ENCODE data around the gene GIGYF2. TPM values are rescaled to one million over a fixed set of nuclear protein-coding genes. Genes with fewer than 3 reads are reported as not detected.

The GIGYF2 gene
- total RNA-seq, 1 donor from 2014 or later = 72.3 TPM

DNA sequence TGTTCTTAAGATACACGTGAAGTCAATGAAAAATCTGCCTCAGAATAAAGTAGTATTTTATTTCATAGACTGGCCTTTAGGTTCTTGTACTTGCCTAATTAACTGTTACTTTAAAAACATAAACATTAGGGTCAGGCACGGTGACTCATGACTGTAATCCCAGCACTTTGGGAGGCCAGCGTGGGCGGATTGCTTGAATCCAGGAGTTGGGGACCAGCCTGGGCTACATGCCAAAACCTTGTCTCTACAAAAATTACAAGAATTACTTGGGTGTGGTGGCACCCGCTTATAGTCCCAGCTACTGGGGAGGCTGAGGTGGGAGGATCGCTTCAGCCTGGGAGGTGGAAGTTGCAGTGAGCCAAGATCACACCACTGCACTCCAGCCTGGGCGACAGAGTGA, 157.0 kb downstream of the GIGYF2 start:
- TF ChIP-seq, protein P1, sequence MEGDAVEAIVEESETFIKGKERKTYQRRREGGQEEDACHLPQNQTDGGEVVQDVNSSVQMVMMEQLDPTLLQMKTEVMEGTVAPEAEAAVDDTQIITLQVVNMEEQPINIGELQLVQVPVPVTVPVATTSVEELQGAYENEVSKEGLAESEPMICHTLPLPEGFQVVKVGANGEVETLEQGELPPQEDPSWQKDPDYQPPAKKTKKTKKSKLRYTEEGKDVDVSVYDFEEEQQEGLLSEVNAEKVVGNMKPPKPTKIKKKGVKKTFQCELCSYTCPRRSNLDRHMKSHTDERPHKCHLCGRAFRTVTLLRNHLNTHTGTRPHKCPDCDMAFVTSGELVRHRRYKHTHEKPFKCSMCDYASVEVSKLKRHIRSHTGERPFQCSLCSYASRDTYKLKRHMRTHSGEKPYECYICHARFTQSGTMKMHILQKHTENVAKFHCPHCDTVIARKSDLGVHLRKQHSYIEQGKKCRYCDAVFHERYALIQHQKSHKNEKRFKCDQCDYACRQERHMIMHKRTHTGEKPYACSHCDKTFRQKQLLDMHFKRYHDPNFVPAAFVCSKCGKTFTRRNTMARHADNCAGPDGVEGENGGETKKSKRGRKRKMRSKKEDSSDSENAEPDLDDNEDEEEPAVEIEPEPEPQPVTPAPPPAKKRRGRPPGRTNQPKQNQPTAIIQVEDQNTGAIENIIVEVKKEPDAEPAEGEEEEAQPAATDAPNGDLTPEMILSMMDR (IDR thresholded peaks at IDR 0.05; ENCODE audit: unreplicated experiment) = no peak
- Mint-ChIP-seq H3K27me3 (no peaks in the 10 kb centered on the region), H3K9me3 (ENCODE audit: low read depth) (no peaks in the 10 kb centered on the region), H3K27ac (no peak overlapping the region), H3K36me3 (ENCODE audit: insufficient read depth) (peaks cover 26% of the 10 kb centered on the region), H3K4me1 (ENCODE audit: low read depth) (peaks cover 6% of the 10 kb centered on the region), H3K4me3 (ENCODE audit: low read depth) (no peak overlapping the region)
- DNase-seq (ENCODE audit: low spot score, unreplicated experiment) = no peak

DNA sequence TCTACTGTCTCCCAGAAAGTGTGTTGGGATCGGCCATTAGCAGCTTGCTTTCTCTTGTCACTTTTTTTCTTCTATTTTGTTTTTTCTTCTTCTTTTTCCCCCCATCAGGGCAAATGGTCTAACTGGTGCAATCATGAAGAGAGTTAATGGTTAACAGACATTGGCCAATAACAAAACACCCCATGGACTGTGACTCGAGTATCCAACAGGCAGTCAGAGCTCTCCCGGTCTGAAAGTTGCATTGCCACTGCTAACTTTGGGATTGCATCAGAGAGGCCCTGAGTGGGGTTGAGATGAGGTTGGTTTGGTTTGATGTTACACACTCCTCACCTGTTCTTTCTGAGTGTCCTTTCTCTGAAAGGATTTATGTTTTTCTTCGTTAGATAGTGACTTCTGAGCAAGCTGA, 160.0 kb downstream of the GIGYF2 start:
- TF ChIP-seq, protein P1 (IDR thresholded peaks at IDR 0.05; ENCODE audit: unreplicated experiment) = no peak
- no peak for DNase-seq (ENCODE audit: low spot score, unreplicated experiment)
- Mint-ChIP-seq H3K9me3 (ENCODE audit: low read depth) (no peaks in the 10 kb centered on the region), H3K4me3 (ENCODE audit: low read depth) (no peak overlapping the region), H3K4me1 (ENCODE audit: low read depth) (peaks cover 13% of the 10 kb centered on the region), H3K27me3 (no peaks in the 10 kb centered on the region), H3K27ac (no peak overlapping the region), H3K36me3 (ENCODE audit: insufficient read depth) (peaks cover 30% of the 10 kb centered on the region)

DNA sequence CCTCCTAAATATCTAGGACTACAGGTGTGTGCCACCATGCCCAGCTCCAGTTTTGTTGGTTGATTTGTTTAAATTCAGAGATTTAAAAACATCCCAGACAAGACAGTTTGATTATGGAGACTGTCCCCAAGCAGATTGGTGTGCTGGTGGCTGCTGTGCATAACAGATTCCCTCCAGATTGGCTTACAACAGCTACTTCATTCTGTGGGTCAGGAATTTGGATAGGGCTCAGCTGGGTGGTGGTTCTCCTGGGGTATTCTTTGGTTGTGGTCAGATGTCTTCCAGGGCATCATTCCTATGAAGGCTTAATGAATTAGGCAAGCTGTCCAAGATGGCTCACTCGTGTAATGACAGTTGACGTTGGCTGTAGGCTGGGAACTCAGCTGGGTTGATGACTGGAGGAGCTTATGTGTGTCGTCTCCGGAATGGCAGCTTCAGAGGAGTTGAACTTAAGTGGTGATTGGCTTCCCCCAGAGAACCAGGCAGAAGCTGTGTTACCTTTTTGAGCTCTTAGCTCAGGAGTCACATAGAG, 162.3 kb downstream of the GIGYF2 start:
- Mint-ChIP-seq H3K27ac (peak overlapping the region; percentile 84), H3K9me3 (ENCODE audit: low read depth) (no peaks in the 10 kb centered on the region), H3K4me3 (ENCODE audit: low read depth) (no peak overlapping the region), H3K27me3 (no peaks in the 10 kb centered on the region), H3K36me3 (ENCODE audit: insufficient read depth) (peaks cover 25% of the 10 kb centered on the region), H3K4me1 (ENCODE audit: low read depth) (peaks cover 13% of the 10 kb centered on the region)
- TF ChIP-seq, protein P1 (IDR thresholded peaks at IDR 0.05; ENCODE audit: unreplicated experiment) = no peak
- no peak for DNase-seq (ENCODE audit: low spot score, unreplicated experiment)

DNA sequence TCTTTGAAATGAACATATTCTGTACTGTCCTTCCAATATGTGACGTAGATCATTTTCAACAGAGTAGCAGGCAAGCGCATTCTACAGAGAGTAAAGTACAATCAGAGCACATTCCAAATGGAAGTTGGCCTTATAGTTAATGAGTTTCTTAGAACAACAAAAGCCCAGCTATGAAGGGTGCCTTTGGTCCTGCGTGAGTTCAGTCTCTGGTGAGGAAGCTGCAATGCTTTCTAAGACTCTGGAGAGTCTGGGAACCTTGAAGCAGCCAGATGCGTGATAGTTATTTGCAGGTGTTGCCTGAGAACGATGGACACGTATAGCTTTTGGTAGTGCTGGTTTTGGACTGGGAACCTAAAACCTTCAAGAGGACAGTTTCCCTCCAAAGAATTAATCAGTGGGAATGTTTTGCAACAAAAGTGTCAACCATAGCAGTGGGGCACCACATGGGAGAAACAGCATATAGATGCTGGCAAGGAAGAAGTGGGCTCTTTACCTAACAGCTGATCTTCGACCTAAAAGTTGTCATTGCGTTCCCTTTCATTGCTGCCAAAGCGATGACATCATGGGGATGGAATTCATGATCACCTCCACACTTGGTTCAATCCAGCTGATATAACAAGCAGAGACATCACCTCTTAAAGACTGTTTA, 163.6 kb downstream of the GIGYF2 start:
- Mint-ChIP-seq H3K4me3 (ENCODE audit: low read depth) (no peak overlapping the region), H3K9me3 (ENCODE audit: low read depth) (no peaks in the 10 kb centered on the region), H3K27ac (peak overlapping the region; percentile 86), H3K27me3 (no peaks in the 10 kb centered on the region), H3K36me3 (ENCODE audit: insufficient read depth) (peaks cover 25% of the 10 kb centered on the region), H3K4me1 (ENCODE audit: low read depth) (peaks cover 13% of the 10 kb centered on the region)
- DNase-seq (ENCODE audit: low spot score, unreplicated experiment) = no peak
- TF ChIP-seq, protein P1 (IDR thresholded peaks at IDR 0.05; ENCODE audit: unreplicated experiment) = no peak

DNA sequence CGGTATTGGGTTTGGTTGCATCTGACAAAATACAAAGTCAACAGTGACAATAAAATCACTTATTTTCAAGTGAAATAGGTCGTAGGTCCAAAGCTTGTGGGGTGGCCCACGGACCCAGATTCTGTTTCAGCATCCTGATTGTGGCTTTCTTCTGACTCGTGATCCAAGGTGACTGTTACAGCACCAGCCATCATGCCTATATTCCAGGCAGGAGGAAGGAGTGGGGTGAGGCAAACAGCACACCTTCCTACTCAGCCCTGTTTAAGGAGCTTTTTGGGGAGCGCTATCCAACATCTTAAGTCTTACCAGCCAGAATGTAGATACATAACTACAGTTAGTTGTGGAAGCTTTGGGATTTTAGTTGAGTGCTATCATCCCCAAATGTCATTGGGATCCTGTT, 164.2 kb downstream of the GIGYF2 start:
- H3K9me3 Mint-ChIP-seq (ENCODE audit: low read depth) = no peaks in the 10 kb centered on the region
- no peak overlapping the region for H3K4me3 Mint-ChIP-seq (ENCODE audit: low read depth)
- H3K27ac Mint-ChIP-seq = peak overlapping the region; percentile 86
- TF ChIP-seq, protein P1 (IDR thresholded peaks at IDR 0.05; ENCODE audit: unreplicated experiment) = no peak
- no peak for DNase-seq (ENCODE audit: low spot score, unreplicated experiment)
- H3K27me3 Mint-ChIP-seq = no peaks in the 10 kb centered on the region
- H3K4me1 Mint-ChIP-seq (ENCODE audit: low read depth) = peaks cover 13% of the 10 kb centered on the region
- peaks cover 21% of the 10 kb centered on the region for H3K36me3 Mint-ChIP-seq (ENCODE audit: insufficient read depth)
